Spleen (tissue), 7 donors: ENCODE results near the gene ZNF296.

Experiments
- POLR2A ChIP-seq, 3 donors: fragments of 450-650 bp; IDR thresholded peaks; one replicate each; pipeline ENCODE4 v1.5.1; 2017; ENCODE audit warnings: antibody characterized with exemption in 3 of 3, mild to moderate bottlenecking in 1 of 3
- POLR2AphosphoS5 ChIP-seq, 3 donors: sonication (generic); formaldehyde crosslinking; IDR thresholded peaks; one replicate each; pipeline ENCODE4 v1.5.1; 2017; ENCODE audit warnings: antibody characterized with exemption in 3 of 3
- TF ChIP-seq, protein P1 (sequence below), 11 experiments: fragments of 200-600 bp in 7 of 11; fragments of 450-650 bp in 4 of 11; sonication (generic) in 4 of 11; IDR thresholded peaks in 8 of 11; conservative IDR thresholded peaks in 3 of 11; 1 replicate in 7 of 11; 2 replicates in 4 of 11; pipeline versions ENCODE4 v1.4.0 to v1.8.0; 2016 to 2021; ENCODE audit warnings: antibody characterized with exemption in 11 of 11, inconsistent platforms in 4 of 11, mild to moderate bottlenecking in 1 of 11
- donor health status: DM: no; HTN: no; CAD: no; lungs with moderate emphysema.
- donor health status: DM: no; HTN: no; CAD: no.
- donor health status: DM: no; HTN: no; CAD: no.

DNA sequence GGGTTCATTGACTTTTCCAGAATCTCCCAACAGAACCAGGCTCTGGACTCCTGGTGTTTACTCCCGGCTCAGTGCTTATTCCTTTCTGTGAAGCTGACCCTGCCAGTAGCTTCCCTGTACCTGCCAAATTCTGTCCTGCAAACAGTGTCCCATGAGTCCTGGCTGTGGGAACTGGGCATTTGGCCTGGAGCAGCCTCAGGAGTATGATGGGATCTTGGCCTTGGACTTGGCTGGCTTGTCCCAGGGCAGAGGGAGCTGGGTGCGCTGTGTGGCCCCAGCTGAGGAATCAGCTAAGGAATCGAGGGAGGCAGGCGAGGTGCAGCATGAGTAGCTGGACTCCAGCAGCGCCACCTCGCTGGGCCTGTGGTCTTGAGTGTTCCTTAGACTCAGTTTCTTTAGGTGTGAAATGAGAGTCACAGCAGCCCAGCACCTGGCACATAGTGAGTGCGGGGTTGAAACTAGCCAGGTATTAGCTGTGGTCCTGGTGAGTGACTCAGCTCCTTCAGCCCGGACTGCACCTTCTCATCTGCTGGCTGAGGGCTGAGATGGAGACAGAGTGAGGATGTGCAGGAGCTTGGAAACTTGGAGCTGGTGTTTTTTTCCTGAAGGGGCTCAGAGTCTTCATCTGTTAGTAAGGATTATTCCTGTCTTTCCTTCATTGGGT, 27.1 kb downstream of the ZNF296 start:
- TF ChIP-seq POLR2AphosphoS5 (IDR thresholded peaks at IDR 0.05) (peak in 1 of 3 donors; percentile 50), POLR2A (IDR thresholded peaks at IDR 0.05) (no peak)
- TF ChIP-seq, protein P1, sequence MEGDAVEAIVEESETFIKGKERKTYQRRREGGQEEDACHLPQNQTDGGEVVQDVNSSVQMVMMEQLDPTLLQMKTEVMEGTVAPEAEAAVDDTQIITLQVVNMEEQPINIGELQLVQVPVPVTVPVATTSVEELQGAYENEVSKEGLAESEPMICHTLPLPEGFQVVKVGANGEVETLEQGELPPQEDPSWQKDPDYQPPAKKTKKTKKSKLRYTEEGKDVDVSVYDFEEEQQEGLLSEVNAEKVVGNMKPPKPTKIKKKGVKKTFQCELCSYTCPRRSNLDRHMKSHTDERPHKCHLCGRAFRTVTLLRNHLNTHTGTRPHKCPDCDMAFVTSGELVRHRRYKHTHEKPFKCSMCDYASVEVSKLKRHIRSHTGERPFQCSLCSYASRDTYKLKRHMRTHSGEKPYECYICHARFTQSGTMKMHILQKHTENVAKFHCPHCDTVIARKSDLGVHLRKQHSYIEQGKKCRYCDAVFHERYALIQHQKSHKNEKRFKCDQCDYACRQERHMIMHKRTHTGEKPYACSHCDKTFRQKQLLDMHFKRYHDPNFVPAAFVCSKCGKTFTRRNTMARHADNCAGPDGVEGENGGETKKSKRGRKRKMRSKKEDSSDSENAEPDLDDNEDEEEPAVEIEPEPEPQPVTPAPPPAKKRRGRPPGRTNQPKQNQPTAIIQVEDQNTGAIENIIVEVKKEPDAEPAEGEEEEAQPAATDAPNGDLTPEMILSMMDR (IDR thresholded peaks at IDR 0.05 in 8 of 11, conservative IDR thresholded peaks at IDR 0.05 in 3 of 11), result no peak
